SK-N-MC (cell line): ENCODE measurements around the gene PAXX.

Experiments
- EZH2 ChIP-seq: fragments of 200-600 bp; sonication (generic); IDR thresholded peaks from one replicate; pipeline ENCODE4 v1.6.1; 2017; ENCODE audit warnings: antibody characterized with exemption
- FOXP2 ChIP-seq: optimal IDR thresholded peaks from 2 replicates; pipeline ENCODE3; 2011; ENCODE audit warnings: mild to moderate bottlenecking, moderate library complexity; ENCODE audit not compliant: insufficient read depth; ENCODE audit errors: extremely low read length, control extremely low read depth

GRCh38 chr9:137011907-137012675 is 19.9 kb downstream of the PAXX start:
- TF ChIP-seq EZH2 (no peak), FOXP2 (no peak)
